Activated naive CD8-positive, alpha-beta T cell (primary cell): ENCODE results near the gene GAB2.
"Not testable (repeated sequence)": the region's sequence is repeated elsewhere in the genome, so short reads cannot be mapped to it uniquely, and the experiment has no call there.

ENCODE experiments used
- H3K27ac Mint-ChIP-seq: one replicate; pipeline ENCODE4 v1.8.0; 2021; ENCODE audit warnings: mixed read lengths
- H3K27me3 Mint-ChIP-seq: one replicate; pipeline ENCODE4 v1.8.0; 2021; ENCODE audit warnings: mixed read lengths
- H3K36me3 Mint-ChIP-seq: one replicate; pipeline ENCODE4 v1.8.0; 2021; ENCODE audit warnings: mixed read lengths
- H3K4me1 Mint-ChIP-seq: one replicate; pipeline ENCODE4 v1.8.0; 2021; ENCODE audit warnings: low read depth, mixed read lengths
- H3K4me3 Mint-ChIP-seq: one replicate; pipeline ENCODE4 v1.8.0; 2021; ENCODE audit warnings: mild to moderate bottlenecking, mixed read lengths
- H3K9me3 Mint-ChIP-seq: one replicate; pipeline ENCODE4 v1.8.0; 2021; ENCODE audit warnings: low read depth, mixed read lengths

Gene GAB2

GRCh38 chr11:78417175-78417887 lies at the start of gene GAB2:
Gene GAB2 (minus strand): TSS chr11:78417820. CDS start chr11:78417720, 100 bp downstream.
- peaks cover 29% of the 10 kb centered on the region for H3K4me1 Mint-ChIP-seq
- peak within 1 kb of the TSS; percentile 89 for H3K4me3 Mint-ChIP-seq
- H3K27ac Mint-ChIP-seq = peak within 1 kb of the TSS; percentile 74
- H3K27me3 Mint-ChIP-seq = peaks cover 16% of the 10 kb centered on the region
- no peaks in the 10 kb centered on the region for H3K9me3 Mint-ChIP-seq
- no peaks in the 10 kb centered on the region for H3K36me3 Mint-ChIP-seq

GRCh38 chr11:78467370-78467769 lies 49.8 kb upstream of the GAB2 start:
- Mint-ChIP-seq H3K9me3 (peaks cover 5% of the 10 kb centered on the region), H3K36me3 (peaks cover 19% of the 10 kb centered on the region), H3K4me3 (no peak overlapping the region), H3K4me1 (peaks cover 18% of the 10 kb centered on the region), H3K27me3 (no peaks in the 10 kb centered on the region), H3K27ac (no peak overlapping the region)

GRCh38 chr11:78465169-78465942 lies 47.7 kb upstream of the GAB2 start:
- no peaks in the 10 kb centered on the region for H3K9me3 Mint-ChIP-seq
- peaks cover 18% of the 10 kb centered on the region for H3K4me1 Mint-ChIP-seq
- peak overlapping the region; percentile 30 for H3K27ac Mint-ChIP-seq
- peak overlapping the region; percentile 43 for H3K4me3 Mint-ChIP-seq
- peaks cover 17% of the 10 kb centered on the region for H3K36me3 Mint-ChIP-seq
- H3K27me3 Mint-ChIP-seq = no peaks in the 10 kb centered on the region

- not testable (repeated sequence) for H3K27me3 Mint-ChIP-seq, H3K9me3 Mint-ChIP-seq, H3K27ac Mint-ChIP-seq, H3K4me3 Mint-ChIP-seq
- Mint-ChIP-seq H3K4me1 (peaks cover 18% of the 10 kb centered on the region), H3K36me3 (peaks cover 21% of the 10 kb centered on the region)
Observed at GRCh38 chr11:78464787-78465168, 47.2 kb upstream of the GAB2 start.

GRCh38 chr11:78460471-78460870 lies 42.9 kb upstream of the GAB2 start:
- Mint-ChIP-seq H3K4me3 (no peak overlapping the region), H3K9me3 (no peaks in the 10 kb centered on the region), H3K4me1 (peaks cover 9% of the 10 kb centered on the region), H3K27me3 (no peaks in the 10 kb centered on the region), H3K36me3 (peaks cover 31% of the 10 kb centered on the region), H3K27ac (no peak overlapping the region)

GRCh38 chr11:78459738-78460137 lies 42.1 kb upstream of the GAB2 start:
- no peaks in the 10 kb centered on the region for H3K9me3 Mint-ChIP-seq
- no peak overlapping the region for H3K27ac Mint-ChIP-seq
- no peaks in the 10 kb centered on the region for H3K27me3 Mint-ChIP-seq
- H3K4me1 Mint-ChIP-seq = peaks cover 6% of the 10 kb centered on the region
- no peak overlapping the region for H3K4me3 Mint-ChIP-seq
- H3K36me3 Mint-ChIP-seq = peaks cover 32% of the 10 kb centered on the region

GRCh38 chr11:78457448-78457847 lies 39.8 kb upstream of the GAB2 start:
- Mint-ChIP-seq H3K36me3 (peaks cover 32% of the 10 kb centered on the region), H3K4me1 (peaks cover 3% of the 10 kb centered on the region), H3K27ac (no peak overlapping the region), H3K27me3 (no peaks in the 10 kb centered on the region), H3K4me3 (no peak overlapping the region), H3K9me3 (no peaks in the 10 kb centered on the region)

- Mint-ChIP-seq H3K4me1 (peaks cover 3% of the 10 kb centered on the region), H3K36me3 (peaks cover 27% of the 10 kb centered on the region), H3K4me3 (no peak overlapping the region), H3K9me3 (no peaks in the 10 kb centered on the region), H3K27ac (no peak overlapping the region), H3K27me3 (no peaks in the 10 kb centered on the region)
Observed at GRCh38 chr11:78453140-78453935, 35.7 kb upstream of the GAB2 start.

GRCh38 chr11:78451371-78452150 lies 33.9 kb upstream of the GAB2 start:
- peaks cover 20% of the 10 kb centered on the region for H3K36me3 Mint-ChIP-seq
- H3K4me3 Mint-ChIP-seq = no peak overlapping the region
- H3K27me3 Mint-ChIP-seq = no peaks in the 10 kb centered on the region
- peaks cover 3% of the 10 kb centered on the region for H3K4me1 Mint-ChIP-seq
- no peak overlapping the region for H3K27ac Mint-ChIP-seq
- no peaks in the 10 kb centered on the region for H3K9me3 Mint-ChIP-seq

GRCh38 chr11:78450866-78451265 lies 33.2 kb upstream of the GAB2 start:
- Mint-ChIP-seq H3K27ac (peak overlapping the region; percentile 23), H3K36me3 (peaks cover 20% of the 10 kb centered on the region), H3K4me3 (no peak overlapping the region), H3K9me3 (no peaks in the 10 kb centered on the region), H3K27me3 (no peaks in the 10 kb centered on the region), H3K4me1 (peaks cover 3% of the 10 kb centered on the region)

GRCh38 chr11:78449866-78450265 lies 32.2 kb upstream of the GAB2 start:
- Mint-ChIP-seq H3K4me3 (no peak overlapping the region), H3K36me3 (peaks cover 17% of the 10 kb centered on the region), H3K4me1 (peaks cover 3% of the 10 kb centered on the region), H3K27me3 (no peaks in the 10 kb centered on the region), H3K27ac (no peak overlapping the region), H3K9me3 (no peaks in the 10 kb centered on the region)

GRCh38 chr11:78446210-78446609 lies 28.6 kb upstream of the GAB2 start:
- Mint-ChIP-seq H3K4me1 (no peaks in the 10 kb centered on the region), H3K36me3 (peaks cover 25% of the 10 kb centered on the region), H3K27ac (no peak overlapping the region), H3K4me3 (no peak overlapping the region), H3K27me3 (no peaks in the 10 kb centered on the region), H3K9me3 (no peaks in the 10 kb centered on the region)

- H3K27me3 Mint-ChIP-seq = no peaks in the 10 kb centered on the region
- H3K27ac Mint-ChIP-seq = no peak overlapping the region
- H3K4me1 Mint-ChIP-seq = no peaks in the 10 kb centered on the region
- H3K4me3 Mint-ChIP-seq = no peak overlapping the region
- peaks cover 21% of the 10 kb centered on the region for H3K36me3 Mint-ChIP-seq
- H3K9me3 Mint-ChIP-seq = no peaks in the 10 kb centered on the region
Observed at GRCh38 chr11:78444726-78445125, 27.1 kb upstream of the GAB2 start.

GRCh38 chr11:78441956-78442355 lies 24.3 kb upstream of the GAB2 start:
- Mint-ChIP-seq H3K4me1 (no peaks in the 10 kb centered on the region), H3K9me3 (no peaks in the 10 kb centered on the region), H3K36me3 (peaks cover 32% of the 10 kb centered on the region), H3K4me3 (no peak overlapping the region), H3K27ac (no peak overlapping the region), H3K27me3 (no peaks in the 10 kb centered on the region)
